HepG2 (cell line): ENCODE measurements around the gene OLFM2. TPM values are rescaled to one million over a fixed set of nuclear protein-coding genes. Genes with fewer than 3 reads are reported as not detected.

Source experiments
- ATAC-seq: fragments of 200-7000 bp; cut with Tn5 transposase; 3 replicates; pipeline ENCODE4 v1.9.1; 2020; ENCODE audit warnings: mild to moderate bottlenecking, moderate library complexity
- BruUV-seq: library from RNA; stranded (reverse); fragments of 400-500 nt; replicated peaks from 2 replicates; lab custom pipeline; 2021; lab: Mats Ljungman, UMichigan
- CTCF ChIA-PET: fragments of 300-600 bp; formaldehyde crosslinking; extraction: SDS; loops from one replicate; lab custom pipeline; 2021; ENCODE audit warnings: low total read pairs, inconsistent platforms, low intra/inter-chr PET ratio; lab: Yijun Ruan, JAX
- POLR2A ChIA-PET: fragments of 350-600 bp; sonication (Branson Sonifier 250); formaldehyde crosslinking; loops from one replicate; lab custom pipeline; 2020; ENCODE audit warnings: antibody characterized with exemption, inconsistent platforms; lab: Yijun Ruan, JAX
- DNase-seq: peaks from one replicate; pipeline ENCODE4 v3.0.0-alpha.2; 2015; ENCODE audit warnings: low spot score
- FAIRE-seq: peaks from 3 replicates; lab custom pipeline; 2011; peaks lifted over from hg19 to GRCh38; lab: Jason Lieb, UNC
- H2AFZ ChIP-seq: one replicate; pipeline ENCODE4 v1.6.1; 2011; ENCODE audit warnings: low read length, inconsistent platforms
- H3K27ac ChIP-seq: fragments of 300-600 bp; 3 replicates; pipeline ENCODE4 v1.8.0; 2011; ENCODE audit warnings: mixed run types, mild to moderate bottlenecking, mixed read lengths, low read length, inconsistent platforms; ENCODE audit not compliant: insufficient read depth; ENCODE audit errors: extremely low read length
- H3K27me3 ChIP-seq, 2 experiments: fragments of 200-600 bp in 1 of 2; 2 replicates in 1 of 2; 3 replicates in 1 of 2; pipeline versions ENCODE4 v1.6.0 to v1.8.0; 2011; ENCODE audit warnings: low read length in 2 of 2, mild to moderate bottlenecking in 2 of 2, moderate library complexity in 2 of 2, inconsistent platforms in 1 of 2; ENCODE audit not compliant: insufficient read depth in 2 of 2, control insufficient read depth in 1 of 2
- H3K36me3 ChIP-seq, 2 experiments: fragments of 200-600 bp in 1 of 2; replicated peaks in 1 of 2; 2 replicates in 1 of 2; 3 replicates in 1 of 2; pipeline versions ENCODE4 v1.5.1 to v1.8.0; 2011; ENCODE audit warnings: low read length in 2 of 2, inconsistent platforms in 1 of 2; ENCODE audit not compliant: insufficient read depth in 2 of 2, control insufficient read depth in 1 of 2
- H3K4me1 ChIP-seq: 2 replicates; pipeline ENCODE4 v1.5.1; 2012; ENCODE audit warnings: low read length, inconsistent platforms; ENCODE audit not compliant: insufficient read depth
- H3K4me2 ChIP-seq: 2 replicates; pipeline ENCODE4 v1.6.0; 2011; ENCODE audit warnings: low read depth, low read length, inconsistent platforms
- H3K4me3 ChIP-seq, 3 experiments: fragments of 200-600 bp in 1 of 3; sonication (generic), shearing (Covaris generic) in 1 of 3; replicated peaks in 1 of 3; 2 replicates each; pipeline ENCODE4 v1.5.1; 2011 to 2016; ENCODE audit warnings: low read length in 3 of 3, inconsistent platforms in 2 of 3, low read depth in 2 of 3, mild to moderate bottlenecking in 2 of 3, control low read depth in 1 of 3, mixed read lengths in 1 of 3; ENCODE audit not compliant: insufficient read depth in 1 of 3
- H3K79me2 ChIP-seq: one replicate; pipeline ENCODE4 v1.6.1; 2011; ENCODE audit warnings: low read length, inconsistent platforms; ENCODE audit not compliant: insufficient read depth
- H3K9ac ChIP-seq: 2 replicates; pipeline ENCODE4 v1.6.0; 2011; ENCODE audit warnings: mild to moderate bottlenecking, low read depth, low read length, inconsistent platforms; ENCODE audit not compliant: insufficient read depth
- H3K9me3 ChIP-seq: 2 replicates; pipeline ENCODE4 v1.5.1; 2012; ENCODE audit warnings: mild to moderate bottlenecking, low read length
- H4K20me1 ChIP-seq: 2 replicates; pipeline ENCODE4 v1.6.0; 2011; ENCODE audit warnings: inconsistent platforms, mild to moderate bottlenecking, low read length, moderate library complexity; ENCODE audit not compliant: insufficient read depth
- CCDC6 ChIP-seq: sonication (generic); formaldehyde crosslinking; IDR thresholded peaks from 2 replicates; pipeline ENCODE4 v1.8.1; 2022; ENCODE audit warnings: mild to moderate bottlenecking, missing genetic modification reagents, moderate library complexity
- KLF9 ChIP-seq: IDR thresholded peaks from 2 replicates; pipeline ENCODE4 v1.6.1; 2016; ENCODE audit warnings: low read depth
- RBM22 ChIP-seq: fragments of 200-400 bp; formaldehyde crosslinking; optimal IDR thresholded peaks from 2 replicates; pipeline ENCODE3; 2017; ENCODE audit warnings: mild to moderate bottlenecking, low read length, moderate library complexity
- XBP1 ChIP-seq: sonication (generic); formaldehyde crosslinking; IDR thresholded peaks from 2 replicates; pipeline ENCODE4 v1.5.0; 2020; ENCODE audit warnings: missing genetic modification reagents
- ZBTB43 ChIP-seq: sonication (generic); formaldehyde crosslinking; conservative IDR thresholded peaks from 2 replicates; pipeline ENCODE4 v1.4.0; 2020; ENCODE audit warnings: missing genetic modification reagents
- ZNF296 ChIP-seq: sonication (generic); formaldehyde crosslinking; conservative IDR thresholded peaks from 2 replicates; pipeline ENCODE4 v1.5.0; 2020; ENCODE audit warnings: mild to moderate bottlenecking, missing genetic modification reagents
- ZNF546 ChIP-seq: sonication (generic); formaldehyde crosslinking; conservative IDR thresholded peaks from 2 replicates; pipeline ENCODE4 v1.8.1; 2023; ENCODE audit warnings: mild to moderate bottlenecking, missing genetic modification reagents
- ZNF687 ChIP-seq: sonication (generic); formaldehyde crosslinking; IDR thresholded peaks from 2 replicates; pipeline ENCODE4 v1.5.1; 2020; ENCODE audit warnings: mild to moderate bottlenecking, missing genetic modification reagents, moderate library complexity
- ZNF768 ChIP-seq: sonication (generic); formaldehyde crosslinking; IDR thresholded peaks from 2 replicates; pipeline ENCODE4 v1.4.0; 2020; ENCODE audit warnings: missing genetic modification reagents
- ZNF850 ChIP-seq: sonication (generic); formaldehyde crosslinking; conservative IDR thresholded peaks from 2 replicates; pipeline ENCODE4 v1.9.0; 2021; ENCODE audit warnings: mild to moderate bottlenecking, missing genetic modification reagents
- WGBS: methylation state at CpG from one replicate; pipeline ENCODE4 v1.1.6; 2017; ENCODE audit warnings: low lambda C conversion rate; 5-methylcytosine and 5-hydroxymethylcytosine counted together
- in situ Hi-C: cut with HindIII; loops from 2 replicates; pipeline ENCODE4 v1.10.0; 2017; ENCODE audit warnings: low pct_unique_long_range_greater_than_20kb; ENCODE audit not compliant: extremely low pct_ligation_motif_present
- intact Hi-C: fragments of 100-400 bp; cut with micrococcal nuclease; formaldehyde crosslinking; loops from one replicate; pipeline ENCODE4 v1.10.0; 2022; ENCODE audit not compliant: unreplicated experiment
- polyA plus RNA-seq, 8 experiments: library from polyadenylated mRNA; depleted of rRNA in 3 of 8; stranded (reverse) in 7 of 8; unstranded in 1 of 8; fragments of >200 nt; fragmentation: Illumina TruSeq in 4 of 8; extraction: Trizol in 4 of 8; gene quantifications; 2 replicates each; pipeline versions ENCODE4 v1.2.1 to v1.2.3, GENCODE V29; 2011 to 2016; ENCODE audit warnings: low read depth in 4 of 8, missing spikeins in 1 of 8, mixed read lengths in 1 of 8; ENCODE audit not compliant: insufficient read depth in 1 of 8
- total RNA-seq, 5 experiments: library from RNA; depleted of rRNA; stranded (reverse); fragments of >200 nt; fragmentation: Illumina TruSeq; extraction: Trizol; gene quantifications; 2 replicates each; pipeline ENCODE4 v1.2.3, GENCODE V29; 2016; ENCODE audit warnings: low read depth in 1 of 5

The OLFM2 gene
- total and polyA plus RNA-seq, 2 of the 13 experiments (the other 11 are each of a cell fraction or from before 2014, with no cell fraction given), result 0.20 to 0.51 TPM

- peaks cover 17% of the 10 kb centered on the region for H3K4me1 ChIP-seq
- no peak for DNase-seq
- H3K27ac ChIP-seq, result no peak overlapping the region
- no peaks in the 10 kb centered on the region for H4K20me1 ChIP-seq
- no TSS peak for BruUV-seq
- TF ChIP-seq ZNF768 (CRISPR knock-in tag) (peak; percentile 76; the same call in 1 of the 2 replicates), ZNF546 (no peak), CCDC6 (CRISPR knock-in tag) (no peak)
- no peak overlapping the region for H3K4me3 ChIP-seq
- intact Hi-C loops (no loop called here), in situ Hi-C loops (no loop called here)
- H2AFZ ChIP-seq, result no peak overlapping the region
- no peak overlapping the region for H3K4me2 ChIP-seq
- no peaks in the 10 kb centered on the region for H3K79me2 ChIP-seq
- H3K9ac ChIP-seq, result no peak overlapping the region
- no peaks in the 10 kb centered on the region for H3K36me3 ChIP-seq
- FAIRE-seq, result no peak
- H3K27me3 ChIP-seq, result peaks cover 0 to 8% of the 10 kb centered on the region in 2 experiments; a peak in 2 of 5 replicates
- no peaks in the 10 kb centered on the region for H3K9me3 ChIP-seq
- POLR2A ChIA-PET, result no interaction called here
- 57% methylated on average over 7 of the region's 7 CpGs for WGBS
- CTCF ChIA-PET, result no interaction called here
- no peak for ATAC-seq
These were observed 67.2 kb downstream of the OLFM2 start for GRCh38 chr19:9868983-9869617.

DNA sequence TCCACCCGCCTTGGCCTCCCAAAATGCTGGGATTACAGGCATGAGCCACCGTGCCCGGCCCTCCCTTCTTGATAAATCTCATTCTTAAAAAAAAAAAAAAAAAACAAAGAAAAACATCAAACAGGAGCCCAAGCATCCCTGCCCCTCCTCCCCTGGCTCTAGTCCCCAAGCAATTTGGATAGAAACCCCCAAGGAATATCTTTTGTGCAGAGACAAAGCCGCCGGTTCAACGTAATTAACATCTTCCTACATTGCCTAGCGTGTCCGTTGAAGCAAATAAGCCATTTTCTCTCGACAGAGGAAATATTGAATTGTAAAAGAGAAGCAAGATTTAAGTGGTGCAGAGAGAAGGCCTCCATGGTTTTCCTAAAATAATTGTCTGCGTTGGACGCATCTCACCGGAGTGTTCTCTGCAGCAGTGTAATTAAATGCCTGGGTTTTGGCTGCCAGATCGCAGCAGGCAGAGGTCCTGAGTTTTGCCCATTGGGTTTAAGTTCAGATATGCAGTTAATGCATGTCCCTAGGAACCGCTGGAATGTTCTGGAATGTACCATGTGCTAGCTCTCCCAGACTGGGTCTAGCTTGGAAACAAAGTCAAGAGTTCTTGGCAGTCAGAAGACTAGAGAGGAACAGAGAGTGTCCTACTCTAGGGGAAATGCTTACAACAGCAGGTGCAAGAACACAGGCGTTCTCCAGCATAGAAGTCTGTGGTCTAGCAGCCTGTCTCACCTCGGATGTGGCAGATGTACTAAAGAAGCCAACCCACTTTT lies 70.4 kb downstream of the OLFM2 start:
- ChIA-PET CTCF (no interaction called here), POLR2A (no interaction called here)
- H3K4me1 ChIP-seq, result no peaks in the 10 kb centered on the region
- in situ Hi-C loops (no loop called here), intact Hi-C loops (no loop called here)
- DNase-seq (no peak), FAIRE-seq (no peak), ATAC-seq (no peak)
- no peak overlapping the region for H3K27ac ChIP-seq
- no peaks in the 10 kb centered on the region for H3K79me2 ChIP-seq
- no peaks in the 10 kb centered on the region for H3K36me3 ChIP-seq
- BruUV-seq, result no TSS peak
- 59% methylated on average over 16 of the region's 16 CpGs for WGBS
- no peak overlapping the region for H3K4me3 ChIP-seq
- no peak for TF ChIP-seq XBP1
- no peak for TF ChIP-seq ZNF687 (CRISPR knock-in tag)
- TF ChIP-seq ZNF850 (CRISPR knock-in tag), result no peak
- no peak for TF ChIP-seq KLF9 (CRISPR knock-in tag)
- no peak for TF ChIP-seq RBM22
- no peak for TF ChIP-seq ZBTB43 (CRISPR knock-in tag)
- TF ChIP-seq ZNF296 (CRISPR knock-in tag), result no peak
- no peak overlapping the region for H2AFZ ChIP-seq
- H3K9ac ChIP-seq, result no peak overlapping the region
- no peak overlapping the region for H3K4me2 ChIP-seq
- H3K9me3 ChIP-seq, result no peaks in the 10 kb centered on the region
- H4K20me1 ChIP-seq, result no peaks in the 10 kb centered on the region
- H3K27me3 ChIP-seq, result peaks cover 3 to 23% of the 10 kb centered on the region in 2 experiments; a peak in 4 of 5 replicates
